Measurements from ENCODE around the gene FTH1. TPM values are rescaled to one million over a fixed set of nuclear protein-coding genes. Genes with fewer than 3 reads are reported as not detected.

The FTH1 gene
- total and polyA plus RNA-seq, 4 donors = 592 to 4,630 (median 2,175) TPM

DNA sequence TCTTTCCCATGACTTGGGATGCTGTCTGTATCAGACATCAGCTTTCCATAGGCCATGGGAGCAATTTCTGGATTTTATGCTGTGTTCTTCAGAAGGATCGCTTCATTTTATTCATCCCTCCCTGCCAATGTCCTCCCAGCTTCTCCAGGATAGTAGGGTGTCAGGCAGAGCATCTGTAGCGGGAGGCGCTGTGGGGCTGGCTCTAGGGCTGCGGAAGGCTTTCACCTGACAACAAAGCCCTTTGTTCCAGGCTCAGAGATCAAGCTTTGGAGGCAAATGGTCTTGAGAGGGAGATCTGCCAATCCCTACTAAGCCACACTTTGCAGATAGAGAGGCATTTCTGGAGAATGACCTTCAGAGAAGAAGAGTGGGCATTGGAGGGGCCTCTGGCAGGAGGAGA is 29.5 kb upstream of the FTH1 start:
- H3K9me3 ChIP-seq (ENCODE audit: control insufficient read depth in 4 of 4, low read length in 3 of 4) = peaks cover 0 to 5% (median 3%) of the 10 kb centered on the region in 4 donors
- DNase-seq (ENCODE audit: low spot score) = no peak
- H3K4me3 ChIP-seq (ENCODE audit: low read depth in 1 of 3, low read length in 3 of 3) = no peak overlapping the region
- WGBS = 96% methylated on average over 4 of the region's 4 CpGs
- H3K27ac ChIP-seq (ENCODE audit: low read depth in 1 of 2, low read length in 2 of 2) = no peak overlapping the region
- H3K27me3 ChIP-seq (ENCODE audit: control insufficient read depth in 4 of 4, insufficient read depth in 4 of 4, low read length in 3 of 4) = no peaks in the 10 kb centered on the region
- no peak overlapping the region for H3K9ac ChIP-seq (ENCODE audit: low read depth in 1 of 2, low read length in 2 of 2)
- H3K4me1 ChIP-seq (ENCODE audit: control insufficient read depth in 4 of 4, insufficient read depth in 4 of 4, low read length in 3 of 4) = peaks cover 11 to 16% (median 14%) of the 10 kb centered on the region in 4 donors
- TF ChIP-seq REST (IDR thresholded peaks at IDR 0.05) = no peak
- TF ChIP-seq HNF4G (IDR thresholded peaks at IDR 0.05) = no peak
- TF ChIP-seq TAF1 (conservative IDR thresholded peaks at IDR 0.05) = no peak
- no peak for TF ChIP-seq GABPA (IDR thresholded peaks at IDR 0.05 in 1 of 2, conservative IDR thresholded peaks at IDR 0.05 in 1 of 2)
- no peak for TF ChIP-seq FOXA1 (IDR thresholded peaks at IDR 0.05)
- no peak for TF ChIP-seq RXRA (IDR thresholded peaks at IDR 0.05)
- TF ChIP-seq, protein P1, sequence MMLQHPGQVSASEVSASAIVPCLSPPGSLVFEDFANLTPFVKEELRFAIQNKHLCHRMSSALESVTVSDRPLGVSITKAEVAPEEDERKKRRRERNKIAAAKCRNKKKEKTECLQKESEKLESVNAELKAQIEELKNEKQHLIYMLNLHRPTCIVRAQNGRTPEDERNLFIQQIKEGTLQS (IDR thresholded peaks at IDR 0.05) = no peak
- TF ChIP-seq, protein P2, sequence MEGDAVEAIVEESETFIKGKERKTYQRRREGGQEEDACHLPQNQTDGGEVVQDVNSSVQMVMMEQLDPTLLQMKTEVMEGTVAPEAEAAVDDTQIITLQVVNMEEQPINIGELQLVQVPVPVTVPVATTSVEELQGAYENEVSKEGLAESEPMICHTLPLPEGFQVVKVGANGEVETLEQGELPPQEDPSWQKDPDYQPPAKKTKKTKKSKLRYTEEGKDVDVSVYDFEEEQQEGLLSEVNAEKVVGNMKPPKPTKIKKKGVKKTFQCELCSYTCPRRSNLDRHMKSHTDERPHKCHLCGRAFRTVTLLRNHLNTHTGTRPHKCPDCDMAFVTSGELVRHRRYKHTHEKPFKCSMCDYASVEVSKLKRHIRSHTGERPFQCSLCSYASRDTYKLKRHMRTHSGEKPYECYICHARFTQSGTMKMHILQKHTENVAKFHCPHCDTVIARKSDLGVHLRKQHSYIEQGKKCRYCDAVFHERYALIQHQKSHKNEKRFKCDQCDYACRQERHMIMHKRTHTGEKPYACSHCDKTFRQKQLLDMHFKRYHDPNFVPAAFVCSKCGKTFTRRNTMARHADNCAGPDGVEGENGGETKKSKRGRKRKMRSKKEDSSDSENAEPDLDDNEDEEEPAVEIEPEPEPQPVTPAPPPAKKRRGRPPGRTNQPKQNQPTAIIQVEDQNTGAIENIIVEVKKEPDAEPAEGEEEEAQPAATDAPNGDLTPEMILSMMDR (IDR thresholded peaks at IDR 0.05; ENCODE audit: low read depth, low read length, missing input control) = no peak
- no peak for TF ChIP-seq YY1 (IDR thresholded peaks at IDR 0.05)
- no peak for TF ChIP-seq HNF4A (conservative IDR thresholded peaks at IDR 0.05)
- no peak for TF ChIP-seq SP1 (IDR thresholded peaks at IDR 0.05)
- TF ChIP-seq, protein P3, sequence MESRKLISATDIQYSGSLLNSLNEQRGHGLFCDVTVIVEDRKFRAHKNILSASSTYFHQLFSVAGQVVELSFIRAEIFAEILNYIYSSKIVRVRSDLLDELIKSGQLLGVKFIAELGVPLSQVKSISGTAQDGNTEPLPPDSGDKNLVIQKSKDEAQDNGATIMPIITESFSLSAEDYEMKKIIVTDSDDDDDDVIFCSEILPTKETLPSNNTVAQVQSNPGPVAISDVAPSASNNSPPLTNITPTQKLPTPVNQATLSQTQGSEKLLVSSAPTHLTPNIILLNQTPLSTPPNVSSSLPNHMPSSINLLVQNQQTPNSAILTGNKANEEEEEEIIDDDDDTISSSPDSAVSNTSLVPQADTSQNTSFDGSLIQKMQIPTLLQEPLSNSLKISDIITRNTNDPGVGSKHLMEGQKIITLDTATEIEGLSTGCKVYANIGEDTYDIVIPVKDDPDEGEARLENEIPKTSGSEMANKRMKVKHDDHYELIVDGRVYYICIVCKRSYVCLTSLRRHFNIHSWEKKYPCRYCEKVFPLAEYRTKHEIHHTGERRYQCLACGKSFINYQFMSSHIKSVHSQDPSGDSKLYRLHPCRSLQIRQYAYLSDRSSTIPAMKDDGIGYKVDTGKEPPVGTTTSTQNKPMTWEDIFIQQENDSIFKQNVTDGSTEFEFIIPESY (IDR thresholded peaks at IDR 0.05) = no peak
- TF ChIP-seq FOXA2 (IDR thresholded peaks at IDR 0.05) = no peak
- no peak for TF ChIP-seq JUND (IDR thresholded peaks at IDR 0.05)
- no peak for TF ChIP-seq EGR1 (IDR thresholded peaks at IDR 0.05; ENCODE audit: low read depth in 2 of 2)
- TF ChIP-seq NR2F2 (IDR thresholded peaks at IDR 0.05) = no peak
- TF ChIP-seq, protein P4, sequence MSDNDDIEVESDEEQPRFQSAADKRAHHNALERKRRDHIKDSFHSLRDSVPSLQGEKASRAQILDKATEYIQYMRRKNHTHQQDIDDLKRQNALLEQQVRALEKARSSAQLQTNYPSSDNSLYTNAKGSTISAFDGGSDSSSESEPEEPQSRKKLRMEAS (IDR thresholded peaks at IDR 0.05) = no peak
- peaks cover 0 to 11% (median 4%) of the 10 kb centered on the region in 4 donors for H3K36me3 ChIP-seq (ENCODE audit: control insufficient read depth in 4 of 4, insufficient read depth in 3 of 4, low read depth in 1 of 4, low read length in 3 of 4)
